HepG2 (cell line): ENCODE measurements around the gene IFIT1B. TPM values are rescaled to one million over a fixed set of nuclear protein-coding genes. Genes with fewer than 3 reads are reported as not detected.

Experiments used
- BATF2 ChIP-seq: sonication (generic); formaldehyde crosslinking; IDR thresholded peaks from 2 replicates; pipeline ENCODE4 v1.8.0; 2022; ENCODE audit warnings: mild to moderate bottlenecking, missing genetic modification reagents, moderate library complexity
- CCAR2 ChIP-seq: fragments of 200-400 bp; formaldehyde crosslinking; optimal IDR thresholded peaks from 2 replicates; pipeline ENCODE3; 2018; ENCODE audit warnings: low read depth, mild to moderate bottlenecking, low read length, moderate library complexity
- DBP ChIP-seq: sonication (generic); formaldehyde crosslinking; IDR thresholded peaks from 2 replicates; pipeline ENCODE4 v1.4.0; 2020; ENCODE audit warnings: missing genetic modification reagents; ENCODE audit errors: not compliant biosample characterization
- FOXP4 ChIP-seq: sonication (generic); formaldehyde crosslinking; IDR thresholded peaks from 2 replicates; pipeline ENCODE4 v1.4.0; 2020; ENCODE audit warnings: missing genetic modification reagents
- HNF4G ChIP-seq, 2 experiments: sonication (generic) in 1 of 2; formaldehyde crosslinking in 1 of 2; IDR thresholded peaks; 2 replicates each; pipeline versions ENCODE4 v1.4.0 to v1.6.1; 2011 to 2020; ENCODE audit warnings: borderline replicate concordance in 2 of 2, low read depth in 2 of 2, mild to moderate bottlenecking in 2 of 2, low read length in 1 of 2, missing genetic modification reagents in 1 of 2, moderate library complexity in 1 of 2
- MAFG ChIP-seq: sonication (generic); formaldehyde crosslinking; IDR thresholded peaks from 2 replicates; pipeline ENCODE4 v1.5.1; 2020; ENCODE audit warnings: mild to moderate bottlenecking, missing genetic modification reagents
- MYNN ChIP-seq: sonication (generic); formaldehyde crosslinking; IDR thresholded peaks from 2 replicates; pipeline ENCODE4 v1.4.0; 2020; ENCODE audit warnings: mild to moderate bottlenecking, low read depth, missing genetic modification reagents
- PHB2 ChIP-seq: fragments of 450-650 bp; IDR thresholded peaks from 2 replicates; pipeline ENCODE4 v1.6.1; 2018; ENCODE audit not compliant: partially characterized antibody
- RFX5 ChIP-seq: IDR thresholded peaks from 2 replicates; pipeline ENCODE4 v1.6.1; 2011; ENCODE audit warnings: low read depth, low read length, improper control_type of control experiment
- SIN3B ChIP-seq: fragments of 150-350 bp; IDR thresholded peaks from 2 replicates; pipeline ENCODE4 v1.6.1; 2014; ENCODE audit warnings: low read length
- SIX4 ChIP-seq: sonication (generic); formaldehyde crosslinking; IDR thresholded peaks from 2 replicates; pipeline ENCODE4 v1.4.0; 2020; ENCODE audit warnings: missing genetic modification reagents
- SNAPC5 ChIP-seq: sonication (generic); formaldehyde crosslinking; IDR thresholded peaks from 2 replicates; pipeline ENCODE4 v1.8.1; 2023; ENCODE audit warnings: mild to moderate bottlenecking, missing genetic modification reagents, borderline replicate concordance
- XBP1 ChIP-seq: sonication (generic); formaldehyde crosslinking; IDR thresholded peaks from 2 replicates; pipeline ENCODE4 v1.5.0; 2020; ENCODE audit warnings: missing genetic modification reagents
- ZMYM3 ChIP-seq: sonication (generic); formaldehyde crosslinking; IDR thresholded peaks from 2 replicates; pipeline ENCODE4 v1.5.1; 2020; ENCODE audit warnings: mild to moderate bottlenecking, missing genetic modification reagents
- ZNF549 ChIP-seq: sonication (generic); formaldehyde crosslinking; IDR thresholded peaks from 2 replicates; pipeline ENCODE4 v1.5.0; 2020; ENCODE audit warnings: missing genetic modification reagents
- ZNF7 ChIP-seq: IDR thresholded peaks from 2 replicates; pipeline ENCODE4 v1.6.1; 2016; ENCODE audit warnings: missing biosample characterization, missing genetic modification reagents
- ZSCAN30 ChIP-seq: sonication (generic); formaldehyde crosslinking; IDR thresholded peaks from 2 replicates; pipeline ENCODE4 v1.5.0; 2020; ENCODE audit warnings: mild to moderate bottlenecking, missing genetic modification reagents
- ZSCAN31 ChIP-seq: sonication (generic); formaldehyde crosslinking; IDR thresholded peaks from 2 replicates; pipeline ENCODE4 v1.5.0; 2020; ENCODE audit warnings: low read depth, mild to moderate bottlenecking, missing genetic modification reagents
- polyA plus RNA-seq, 8 experiments: library from polyadenylated mRNA; depleted of rRNA in 3 of 8; stranded (reverse) in 7 of 8; unstranded in 1 of 8; fragments of >200 nt; fragmentation: Illumina TruSeq in 4 of 8; extraction: Trizol in 4 of 8; gene quantifications; 2 replicates each; pipeline versions ENCODE4 v1.2.1 to v1.2.3, GENCODE V29; 2011 to 2016; ENCODE audit warnings: low read depth in 4 of 8, missing spikeins in 1 of 8, mixed read lengths in 1 of 8; ENCODE audit not compliant: insufficient read depth in 1 of 8
- total RNA-seq, 5 experiments: library from RNA; depleted of rRNA; stranded (reverse); fragments of >200 nt; fragmentation: Illumina TruSeq; extraction: Trizol; gene quantifications; 2 replicates each; pipeline ENCODE4 v1.2.3, GENCODE V29; 2016; ENCODE audit warnings: low read depth in 1 of 5
- TF ChIP-seq, protein P1 (sequence below): sonication (generic); formaldehyde crosslinking; IDR thresholded peaks from 2 replicates; pipeline ENCODE4 v1.8.0; 2022; ENCODE audit warnings: missing genetic modification reagents, mild to moderate bottlenecking, inconsistent platforms, borderline replicate concordance
- TF ChIP-seq, protein P2 (sequence below): sonication (generic); formaldehyde crosslinking; IDR thresholded peaks from 2 replicates; pipeline ENCODE4 v1.4.0; 2020; ENCODE audit warnings: missing genetic modification reagents, mild to moderate bottlenecking, borderline replicate concordance
- TF ChIP-seq, protein P3 (sequence below): sonication (generic); formaldehyde crosslinking; IDR thresholded peaks from 2 replicates; pipeline ENCODE4 v1.4.0; 2020; ENCODE audit warnings: missing genetic modification reagents

IFIT1B gene
- total and polyA plus RNA-seq, 2 of the 13 experiments (the other 11 are each of a cell fraction or from before 2014, with no cell fraction given) = not detected

DNA sequence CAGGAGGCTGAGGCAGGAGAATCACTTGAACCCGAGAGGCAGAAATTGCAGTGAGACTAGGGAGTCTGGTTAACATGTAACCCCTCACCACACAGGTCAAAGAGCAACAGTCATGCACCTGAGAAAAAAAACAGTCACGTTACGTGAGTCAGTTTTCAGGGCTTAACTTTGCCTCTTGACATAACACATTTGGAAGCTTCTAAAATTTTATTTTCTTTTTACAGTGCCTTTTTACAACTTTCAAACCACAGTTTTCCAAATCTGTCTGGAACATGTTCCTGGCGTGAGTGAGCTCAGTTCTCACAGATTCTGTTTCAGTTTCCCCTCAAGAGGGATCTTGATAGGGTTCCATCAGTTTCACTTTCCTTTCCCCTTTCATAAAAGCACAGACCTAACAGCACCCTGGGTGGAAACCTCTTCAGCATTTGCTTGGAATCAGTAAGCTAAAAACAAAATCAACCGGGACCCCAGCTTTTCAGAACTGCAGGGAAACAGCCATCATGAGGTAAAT lies 45.7 kb upstream of the IFIT1B start (continued):
- TF ChIP-seq ZSCAN30 (CRISPR knock-in tag) (no peak), XBP1 (CRISPR knock-in tag) (no peak), ZNF7 (CRISPR knock-in tag) (no peak), RFX5 (no peak), CCAR2 (no peak), HNF4G (IDR thresholded peaks at IDR 0.05; ENCODE audit: borderline replicate concordance, low read depth, low read length) (peak; percentile 70), HNF4G (CRISPR knock-in tag; IDR thresholded peaks at IDR 0.05; ENCODE audit: borderline replicate concordance, low read depth) (no peak; the same call in 1 of the 2 replicates), BATF2 (CRISPR knock-in tag) (no peak), MAFG (no peak), SNAPC5 (no peak), ZMYM3 (CRISPR knock-in tag) (peak; percentile 98), SIX4 (CRISPR knock-in tag) (no peak), PHB2 (no peak), SIN3B (no peak), DBP (CRISPR knock-in tag) (no peak), MYNN (CRISPR knock-in tag) (no peak), ZNF549 (CRISPR knock-in tag) (0 out of 2 replicates have a peak, but pooled peaks have one; percentile 53), FOXP4 (CRISPR knock-in tag) (peak; percentile 35; the same call in 1 of the 2 replicates), ZSCAN31 (CRISPR knock-in tag) (peak; percentile 18; the same call in 1 of the 2 replicates)
- TF ChIP-seq, protein P1, sequence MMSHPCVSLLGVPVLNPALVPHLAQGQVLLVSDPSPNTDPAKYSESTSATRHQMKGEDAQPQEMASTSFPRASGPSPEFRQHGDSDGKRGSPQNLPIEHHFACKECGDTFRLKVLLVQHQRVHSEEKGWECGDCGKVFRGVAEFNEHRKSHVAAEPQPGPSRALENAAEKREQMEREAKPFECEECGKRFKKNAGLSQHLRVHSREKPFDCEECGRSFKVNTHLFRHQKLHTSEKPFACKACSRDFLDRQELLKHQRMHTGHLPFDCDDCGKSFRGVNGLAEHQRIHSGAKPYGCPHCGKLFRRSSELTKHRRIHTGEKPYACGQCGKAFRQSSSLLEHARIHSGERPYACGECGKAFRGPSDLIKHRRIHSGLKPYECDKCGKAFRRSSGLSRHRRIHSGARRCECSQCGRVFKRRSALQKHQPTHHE (CRISPR knock-in tag) = no peak
- TF ChIP-seq, protein P2, sequence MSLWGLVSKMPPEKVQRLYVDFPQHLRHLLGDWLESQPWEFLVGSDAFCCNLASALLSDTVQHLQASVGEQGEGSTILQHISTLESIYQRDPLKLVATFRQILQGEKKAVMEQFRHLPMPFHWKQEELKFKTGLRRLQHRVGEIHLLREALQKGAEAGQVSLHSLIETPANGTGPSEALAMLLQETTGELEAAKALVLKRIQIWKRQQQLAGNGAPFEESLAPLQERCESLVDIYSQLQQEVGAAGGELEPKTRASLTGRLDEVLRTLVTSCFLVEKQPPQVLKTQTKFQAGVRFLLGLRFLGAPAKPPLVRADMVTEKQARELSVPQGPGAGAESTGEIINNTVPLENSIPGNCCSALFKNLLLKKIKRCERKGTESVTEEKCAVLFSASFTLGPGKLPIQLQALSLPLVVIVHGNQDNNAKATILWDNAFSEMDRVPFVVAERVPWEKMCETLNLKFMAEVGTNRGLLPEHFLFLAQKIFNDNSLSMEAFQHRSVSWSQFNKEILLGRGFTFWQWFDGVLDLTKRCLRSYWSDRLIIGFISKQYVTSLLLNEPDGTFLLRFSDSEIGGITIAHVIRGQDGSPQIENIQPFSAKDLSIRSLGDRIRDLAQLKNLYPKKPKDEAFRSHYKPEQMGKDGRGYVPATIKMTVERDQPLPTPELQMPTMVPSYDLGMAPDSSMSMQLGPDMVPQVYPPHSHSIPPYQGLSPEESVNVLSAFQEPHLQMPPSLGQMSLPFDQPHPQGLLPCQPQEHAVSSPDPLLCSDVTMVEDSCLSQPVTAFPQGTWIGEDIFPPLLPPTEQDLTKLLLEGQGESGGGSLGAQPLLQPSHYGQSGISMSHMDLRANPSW (CRISPR knock-in tag) = no peak
- TF ChIP-seq, protein P3, sequence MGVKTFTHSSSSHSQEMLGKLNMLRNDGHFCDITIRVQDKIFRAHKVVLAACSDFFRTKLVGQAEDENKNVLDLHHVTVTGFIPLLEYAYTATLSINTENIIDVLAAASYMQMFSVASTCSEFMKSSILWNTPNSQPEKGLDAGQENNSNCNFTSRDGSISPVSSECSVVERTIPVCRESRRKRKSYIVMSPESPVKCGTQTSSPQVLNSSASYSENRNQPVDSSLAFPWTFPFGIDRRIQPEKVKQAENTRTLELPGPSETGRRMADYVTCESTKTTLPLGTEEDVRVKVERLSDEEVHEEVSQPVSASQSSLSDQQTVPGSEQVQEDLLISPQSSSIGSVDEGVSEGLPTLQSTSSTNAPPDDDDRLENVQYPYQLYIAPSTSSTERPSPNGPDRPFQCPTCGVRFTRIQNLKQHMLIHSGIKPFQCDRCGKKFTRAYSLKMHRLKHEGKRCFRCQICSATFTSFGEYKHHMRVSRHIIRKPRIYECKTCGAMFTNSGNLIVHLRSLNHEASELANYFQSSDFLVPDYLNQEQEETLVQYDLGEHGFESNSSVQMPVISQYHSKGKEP (CRISPR knock-in tag) = no peak
